BJ (cell line): Measurements from ENCODE around the gene TTLL11. TPM values are rescaled to one million over a fixed set of nuclear protein-coding genes. Genes with fewer than 3 reads are reported as not detected.

ENCODE experiments used
- CTCF ChIA-PET: fragments of 350-600 bp; formaldehyde crosslinking; extraction: SDS; loops from one replicate; lab custom pipeline; 2021; ENCODE audit warnings: antibody characterized with exemption, inconsistent platforms; lab: Yijun Ruan, JAX
- POLR2A ChIA-PET: fragments of 300-600 bp; sonication (Branson Sonifier 250); formaldehyde crosslinking; extraction: SDS; loops from one replicate; lab custom pipeline; 2021; ENCODE audit warnings: antibody characterized with exemption; lab: Charles Lee
- DNase-seq: peaks from one replicate; pipeline ENCODE4 v3.0.0-alpha.2; 2011; ENCODE audit warnings: low read depth
- H3K27me3 ChIP-seq: 2 replicates; pipeline ENCODE4 v1.6.0; 2011; ENCODE audit warnings: low read length; ENCODE audit not compliant: control insufficient read depth, insufficient read depth
- H3K36me3 ChIP-seq: 2 replicates; pipeline ENCODE4 v1.5.1; 2011; ENCODE audit warnings: low read length; ENCODE audit not compliant: control insufficient read depth, insufficient read depth
- H3K4me3 ChIP-seq: 2 replicates; pipeline ENCODE4 v1.5.1; 2011; ENCODE audit warnings: low read depth, mild to moderate bottlenecking, control low read depth, low read length
- CTCF ChIP-seq: IDR thresholded peaks from 2 replicates; pipeline ENCODE4 v1.5.1; 2011; ENCODE audit warnings: low read depth, mild to moderate bottlenecking, control low read depth, inconsistent platforms, low read length, moderate library complexity; ENCODE audit not compliant: insufficient read depth
- polyA plus RNA-seq: library from polyadenylated mRNA; depleted of rRNA; stranded (reverse); fragments of >200 nt; gene quantifications from 2 replicates; pipeline ENCODE4 v1.2.3, GENCODE V29; 2011

Gene TTLL11
- polyA plus RNA-seq, 1 experiment, result 5.6 TPM

GRCh38 chr9:122078557-122078956, 14.6 kb downstream of the TTLL11 start:
- no peak for DNase-seq
- H3K27me3 ChIP-seq, result no peaks in the 10 kb centered on the region
- POLR2A ChIA-PET, result no interaction called here
- CTCF ChIA-PET, result no interaction called here
- no peak overlapping the region for H3K4me3 ChIP-seq
- no peak for TF ChIP-seq CTCF
- H3K36me3 ChIP-seq, result no peaks in the 10 kb centered on the region

GRCh38 chr9:122076773-122077172, 16.3 kb downstream of the TTLL11 start:
- H3K4me3 ChIP-seq, result no peak overlapping the region
- ChIA-PET POLR2A (no interaction called here), CTCF (no interaction called here)
- no peaks in the 10 kb centered on the region for H3K36me3 ChIP-seq
- no peak for DNase-seq
- H3K27me3 ChIP-seq, result no peaks in the 10 kb centered on the region
- no peak for TF ChIP-seq CTCF

GRCh38 chr9:122076117-122076516, 17.0 kb downstream of the TTLL11 start:
- H3K36me3 ChIP-seq, result no peaks in the 10 kb centered on the region
- CTCF ChIA-PET, result interaction anchor here (1.0 kb wide), 1 partner anchor 23 kb away, joined by 4 read pairs; no protein-coding TSS in a partner anchor
- POLR2A ChIA-PET, result no interaction called here
- DNase-seq, result no peak
- no peaks in the 10 kb centered on the region for H3K27me3 ChIP-seq
- TF ChIP-seq CTCF, result no peak
- no peak overlapping the region for H3K4me3 ChIP-seq

- no peaks in the 10 kb centered on the region for H3K27me3 ChIP-seq
- ChIA-PET CTCF (interaction anchor here (1.0 kb wide), 1 partner anchor 24 kb away, joined by 4 read pairs; no protein-coding TSS in a partner anchor), POLR2A (no interaction called here)
- no peak for TF ChIP-seq CTCF
- no peaks in the 10 kb centered on the region for H3K36me3 ChIP-seq
- H3K4me3 ChIP-seq, result no peak overlapping the region
- no peak for DNase-seq
Observed at GRCh38 chr9:122075135-122076030, 17.7 kb downstream of the TTLL11 start.

GRCh38 chr9:122071715-122072114, 21.4 kb downstream of the TTLL11 start:
- TF ChIP-seq CTCF, result no peak
- Histone ChIP-seq H3K4me3 (no peak overlapping the region), H3K36me3 (no peaks in the 10 kb centered on the region), H3K27me3 (no peaks in the 10 kb centered on the region)
- POLR2A ChIA-PET, result no interaction called here
- no peak for DNase-seq
- CTCF ChIA-PET, result interaction anchor here (1.0 kb wide), 2 partner anchors 13 to 21 kb away, joined by 3 read pairs; no protein-coding TSS in a partner anchor
